Chondrocyte (in vitro differentiated cells): ENCODE measurements around the gene SHMT2. TPM values are rescaled to one million over a fixed set of nuclear protein-coding genes. Genes with fewer than 3 reads are reported as not detected.

Experiments
- DNase-seq: peaks from one replicate; pipeline ENCODE4 v3.0.0; 2021; ENCODE audit warnings: mixed read lengths, low spot score
- H3K27ac Mint-ChIP-seq: one replicate; pipeline ENCODE4 v1.8.0; 2021; ENCODE audit warnings: mild to moderate bottlenecking, moderate library complexity, mixed read lengths; ENCODE audit not compliant: unreplicated experiment
- H3K27me3 Mint-ChIP-seq: 2 replicates; pipeline ENCODE4 v1.8.0; 2021; ENCODE audit warnings: low read depth, mixed read lengths
- H3K36me3 Mint-ChIP-seq: 2 replicates; pipeline ENCODE4 v1.8.0; 2021; ENCODE audit warnings: low read depth, mixed read lengths
- H3K4me1 Mint-ChIP-seq: 2 replicates; pipeline ENCODE4 v1.8.0; 2021; ENCODE audit warnings: low read depth, mild to moderate bottlenecking, mixed read lengths
- H3K4me3 Mint-ChIP-seq: one replicate; pipeline ENCODE4 v1.8.0; 2021; ENCODE audit warnings: mild to moderate bottlenecking, moderate library complexity, mixed read lengths; ENCODE audit not compliant: unreplicated experiment
- H3K9me3 Mint-ChIP-seq: 2 replicates; pipeline ENCODE4 v1.8.0; 2021; ENCODE audit warnings: low read depth, mixed read lengths
- CTCF ChIP-seq: fragments of 200-600 bp; sonication (generic); IDR thresholded peaks from 2 replicates; pipeline ENCODE4 v1.5.0; 2021; ENCODE audit warnings: antibody characterized with exemption, mild to moderate bottlenecking, moderate library complexity
- total RNA-seq: library from RNA; stranded (reverse); gene quantifications from 3 replicates; pipeline ENCODE4 v1.2.1, GENCODE V29; 2021

Gene SHMT2
- total RNA-seq, 1 donor from 2014 or later: 291 TPM

GRCh38 chr12:57219993-57220754, 9.3 kb upstream of the SHMT2 start:
- no peak for TF ChIP-seq CTCF
- DNase-seq: no peak
- H3K27me3 Mint-ChIP-seq: no peaks in the 10 kb centered on the region
- H3K4me3 Mint-ChIP-seq: peak overlapping the region; percentile 20
- H3K36me3 Mint-ChIP-seq: no peaks in the 10 kb centered on the region
- H3K4me1 Mint-ChIP-seq: peaks cover 48% of the 10 kb centered on the region
- H3K27ac Mint-ChIP-seq: no peak overlapping the region
- no peaks in the 10 kb centered on the region for H3K9me3 Mint-ChIP-seq

DNA sequence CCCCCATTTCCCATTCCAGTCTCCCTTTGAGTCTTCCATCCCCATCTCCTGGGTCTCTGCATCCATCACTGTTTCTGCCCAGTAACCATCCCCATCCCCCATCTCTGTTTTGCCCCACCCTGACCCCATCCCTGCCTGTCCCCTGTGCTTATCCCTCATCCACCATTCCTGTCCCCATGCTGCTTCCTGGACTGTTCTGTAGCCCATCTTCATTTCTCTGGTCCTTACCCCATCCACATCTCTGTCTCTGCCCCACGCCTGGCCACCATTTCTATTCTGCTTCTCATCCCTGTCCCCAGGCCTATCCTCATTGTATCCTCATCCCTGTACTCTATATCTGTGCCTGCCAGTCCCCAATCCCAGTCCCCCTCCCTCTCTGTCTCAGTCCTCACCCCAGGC, 8.7 kb upstream of the SHMT2 start:
- Mint-ChIP-seq H3K36me3 (no peaks in the 10 kb centered on the region), H3K4me3 (no peak overlapping the region), H3K27ac (no peak overlapping the region), H3K27me3 (no peaks in the 10 kb centered on the region), H3K9me3 (no peaks in the 10 kb centered on the region), H3K4me1 (peaks cover 42% of the 10 kb centered on the region)
- no peak for TF ChIP-seq CTCF
- no peak for DNase-seq

DNA sequence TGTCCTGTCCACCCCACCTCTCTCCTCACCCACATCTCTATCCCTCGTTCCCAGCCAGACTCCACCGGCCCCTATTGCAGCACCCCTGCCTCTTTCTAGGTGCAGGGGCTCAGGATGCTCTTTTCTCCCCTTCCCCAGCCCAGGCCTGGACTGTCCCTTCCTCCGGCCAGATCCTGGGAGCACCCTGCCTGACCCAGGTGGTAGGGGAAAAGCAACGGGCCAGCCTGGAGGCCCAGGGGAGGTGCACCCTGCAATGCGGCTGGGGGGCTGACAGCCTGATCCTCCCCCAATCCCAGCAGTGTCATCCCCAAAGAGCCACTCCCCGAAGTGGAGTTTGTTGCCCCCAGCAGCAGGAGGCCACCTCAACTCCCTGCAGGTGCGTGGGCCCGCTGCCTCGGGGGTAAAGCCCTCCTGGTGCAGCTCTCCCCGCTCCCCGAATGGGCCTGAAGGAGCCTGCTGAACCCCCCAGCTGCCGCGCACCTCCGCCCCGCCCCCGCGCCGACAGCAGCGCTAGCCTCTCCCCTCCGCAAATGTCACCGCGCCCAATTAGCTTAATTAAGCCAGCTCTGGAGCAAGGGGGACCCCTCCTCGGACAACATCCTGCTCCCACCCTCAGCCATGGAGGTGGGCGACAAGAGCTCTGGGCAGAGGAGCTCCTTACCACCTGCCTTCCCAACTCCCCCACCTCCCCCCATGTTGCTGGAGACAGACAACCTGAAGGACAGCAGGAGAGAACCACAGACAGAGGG, 8.2 kb upstream of the SHMT2 start:
- peaks cover 41% of the 10 kb centered on the region for H3K4me1 Mint-ChIP-seq
- H3K27me3 Mint-ChIP-seq: no peaks in the 10 kb centered on the region

GRCh38 chr12:57222286-57223190, 7.0 kb upstream of the SHMT2 start:
- TF ChIP-seq CTCF: no peak
- no peaks in the 10 kb centered on the region for H3K36me3 Mint-ChIP-seq
- H3K27ac Mint-ChIP-seq: no peak overlapping the region
- no peaks in the 10 kb centered on the region for H3K9me3 Mint-ChIP-seq
- H3K4me3 Mint-ChIP-seq: no peak overlapping the region
- peaks cover 47% of the 10 kb centered on the region for H3K4me1 Mint-ChIP-seq
- no peaks in the 10 kb centered on the region for H3K27me3 Mint-ChIP-seq
- DNase-seq: no peak

More for the DNA sequence above, 8.2 kb upstream of the SHMT2 start:
- Mint-ChIP-seq H3K4me3 (no peak overlapping the region), H3K27ac (no peak overlapping the region), H3K9me3 (no peaks in the 10 kb centered on the region), H3K36me3 (no peaks in the 10 kb centered on the region)
- DNase-seq: no peak
- no peak for TF ChIP-seq CTCF
